Esophagus muscularis mucosa (tissue), 4 donors: ENCODE data around the gene CCDC137. TPM values are rescaled to one million over a fixed set of nuclear protein-coding genes. Genes with fewer than 3 reads are reported as not detected.

Experiments used
- DNase-seq: peaks from one replicate; pipeline ENCODE4 v3.0.0-alpha.2; 2017; ENCODE audit errors: extremely low spot score
- H3K27ac ChIP-seq, 4 donors: fragments of 200-600 bp; sonication (generic); replicated peaks in 1 of 4; 1 replicate in 3 of 4; 2 replicates in 1 of 4; pipeline ENCODE4 v1.5.1; 2016 to 2019; ENCODE audit warnings: mild to moderate bottlenecking in 1 of 4
- H3K27me3 ChIP-seq, 4 donors: fragments of 200-600 bp; sonication (generic); one replicate each; pipeline versions ENCODE4 v1.5.1 to v1.6.0; 2016 to 2019
- H3K36me3 ChIP-seq, 4 donors: fragments of 200-600 bp; sonication (generic); one replicate each; pipeline ENCODE4 v1.5.1; 2016 to 2019
- H3K4me1 ChIP-seq, 4 donors: fragments of 200-600 bp; sonication (generic); one replicate each; pipeline ENCODE4 v1.5.1; 2016 to 2019
- H3K4me3 ChIP-seq, 4 donors: fragments of 200-600 bp; sonication (generic); 1 replicate in 2 of 4; 2 replicates in 2 of 4; pipeline ENCODE4 v1.5.1; 2016 to 2019; ENCODE audit warnings: mild to moderate bottlenecking in 4 of 4, moderate library complexity in 1 of 4
- H3K9me3 ChIP-seq, 4 donors: fragments of 200-600 bp; sonication (generic); 1 replicate in 3 of 4; 2 replicates in 1 of 4; pipeline ENCODE4 v1.5.1; 2016 to 2019
- EP300 ChIP-seq: sonication (generic); formaldehyde crosslinking; IDR thresholded peaks from one replicate; pipeline ENCODE4 v1.6.1; 2017; ENCODE audit warnings: antibody characterized with exemption
- POLR2A ChIP-seq: fragments of 450-650 bp; IDR thresholded peaks from one replicate; pipeline ENCODE4 v1.6.1; 2017; ENCODE audit warnings: antibody characterized with exemption, moderate library complexity, mild to moderate bottlenecking, low read depth
- POLR2AphosphoS5 ChIP-seq, 2 donors: sonication (generic); formaldehyde crosslinking; IDR thresholded peaks; one replicate each; pipeline ENCODE4 v1.6.1; 2017; ENCODE audit warnings: antibody characterized with exemption in 2 of 2
- WGBS: methylation state at CpG from one replicate; pipeline ENCODE4 v1.1.5; 2018; 5-methylcytosine and 5-hydroxymethylcytosine counted together
- intact Hi-C: fragments of 100-400 bp; cut with DNase I; formaldehyde crosslinking; loops from one replicate; pipeline ENCODE4 v1.15.1; 2023
- small RNA-seq, 3 donors: library from RNA; depleted of rRNA; stranded (forward); fragments of <200 nt; gene quantifications; one replicate each; pipeline ENCODE3, GENCODE V24; 2016
- total RNA-seq, 4 donors: library from RNA; depleted of rRNA; stranded (reverse); fragments of >200 nt; gene quantifications; one replicate each; pipeline versions ENCODE4 v1.1.0 to v1.2.1, GENCODE V29; 2016
- TF ChIP-seq, protein P1 (sequence below), 3 experiments: fragments of 200-600 bp in 2 of 3; fragments of 450-650 bp in 1 of 3; sonication (generic) in 2 of 3; IDR thresholded peaks; one replicate each; pipeline ENCODE4 v1.5.1; 2017 to 2019; ENCODE audit warnings: antibody characterized with exemption in 3 of 3, mild to moderate bottlenecking in 2 of 3, moderate library complexity in 1 of 3

The CCDC137 gene
- total RNA-seq, 4 donors from 2014 or later, result 8.9 to 14.1 (median 12.6) TPM

GRCh38 chr17:81720267-81721071 is 53.9 kb downstream of the CCDC137 start:
- Histone ChIP-seq H3K4me3 (no peak overlapping the region), H3K36me3 (peaks cover 0 to 37% (median 5%) of the 10 kb centered on the region in 4 donors), H3K27ac (no peak overlapping the region), H3K27me3 (peaks cover 0 to 20% (median 1%) of the 10 kb centered on the region in 4 donors), H3K9me3 (no peaks in the 10 kb centered on the region), H3K4me1 (peaks cover 7 to 17% (median 13%) of the 10 kb centered on the region in 4 donors)
- intact Hi-C loops, result no loop called here
- TF ChIP-seq, protein P1, sequence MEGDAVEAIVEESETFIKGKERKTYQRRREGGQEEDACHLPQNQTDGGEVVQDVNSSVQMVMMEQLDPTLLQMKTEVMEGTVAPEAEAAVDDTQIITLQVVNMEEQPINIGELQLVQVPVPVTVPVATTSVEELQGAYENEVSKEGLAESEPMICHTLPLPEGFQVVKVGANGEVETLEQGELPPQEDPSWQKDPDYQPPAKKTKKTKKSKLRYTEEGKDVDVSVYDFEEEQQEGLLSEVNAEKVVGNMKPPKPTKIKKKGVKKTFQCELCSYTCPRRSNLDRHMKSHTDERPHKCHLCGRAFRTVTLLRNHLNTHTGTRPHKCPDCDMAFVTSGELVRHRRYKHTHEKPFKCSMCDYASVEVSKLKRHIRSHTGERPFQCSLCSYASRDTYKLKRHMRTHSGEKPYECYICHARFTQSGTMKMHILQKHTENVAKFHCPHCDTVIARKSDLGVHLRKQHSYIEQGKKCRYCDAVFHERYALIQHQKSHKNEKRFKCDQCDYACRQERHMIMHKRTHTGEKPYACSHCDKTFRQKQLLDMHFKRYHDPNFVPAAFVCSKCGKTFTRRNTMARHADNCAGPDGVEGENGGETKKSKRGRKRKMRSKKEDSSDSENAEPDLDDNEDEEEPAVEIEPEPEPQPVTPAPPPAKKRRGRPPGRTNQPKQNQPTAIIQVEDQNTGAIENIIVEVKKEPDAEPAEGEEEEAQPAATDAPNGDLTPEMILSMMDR (IDR thresholded peaks at IDR 0.05), result no peak
- no peak for TF ChIP-seq EP300
- DNase-seq, result no peak
- 80% methylated on average over 29 of the region's 33 CpGs for WGBS

DNA sequence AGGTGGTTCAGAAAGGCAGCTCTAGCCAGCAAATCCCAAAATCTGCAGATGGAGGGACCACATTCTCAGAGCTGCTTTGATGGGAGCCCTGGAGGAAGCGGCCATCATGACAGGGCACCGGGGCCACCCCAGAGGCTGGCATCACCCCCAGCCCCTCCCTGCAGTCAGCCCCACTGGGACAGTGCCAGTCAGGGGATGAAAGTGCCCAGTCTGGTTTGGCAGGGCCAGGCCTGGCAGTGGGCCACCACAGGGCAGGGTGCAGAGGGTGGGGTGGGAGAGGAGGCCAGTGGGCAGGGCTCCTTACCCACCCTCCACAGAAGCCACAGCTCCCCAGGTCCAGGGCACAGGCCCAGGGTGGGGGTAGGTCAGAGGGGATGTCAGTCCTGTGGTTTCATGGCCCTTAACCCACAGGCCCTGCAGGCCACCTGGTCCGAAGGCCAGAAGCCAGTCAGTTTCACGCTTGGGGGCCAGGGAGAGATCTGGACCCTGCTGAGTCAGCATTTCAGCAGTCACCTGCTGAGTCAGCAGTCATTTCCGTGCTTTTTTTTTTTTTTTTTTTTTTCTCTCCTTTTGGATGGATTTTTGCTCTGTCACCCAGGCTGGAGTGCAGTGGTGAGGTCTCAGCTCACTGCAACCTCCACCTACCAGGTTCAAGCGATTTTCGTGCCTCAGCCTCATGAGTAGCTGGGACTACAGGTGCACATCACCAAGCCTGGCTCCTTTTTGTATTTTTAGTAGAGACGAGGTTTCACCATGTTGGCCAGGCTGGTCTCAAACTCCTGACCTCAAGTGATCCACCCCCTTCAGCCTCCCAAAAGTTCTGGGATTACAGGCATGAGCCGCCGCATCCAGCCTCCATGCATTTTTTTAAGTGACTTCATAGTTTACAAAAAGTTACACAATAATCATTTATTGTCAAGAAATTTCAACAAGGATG is 55.9 kb downstream of the CCDC137 start:
- WGBS, result 49% methylated on average over 10 of the region's 10 CpGs
- Histone ChIP-seq H3K36me3 (peaks cover 0 to 27% (median 3%) of the 10 kb centered on the region in 4 donors), H3K4me1 (peaks cover 7 to 17% (median 13%) of the 10 kb centered on the region in 4 donors), H3K27ac (no peak overlapping the region), H3K4me3 (no peak overlapping the region), H3K9me3 (no peaks in the 10 kb centered on the region), H3K27me3 (peaks cover 0 to 39% (median 1%) of the 10 kb centered on the region in 4 donors)
- no peak for TF ChIP-seq EP300
- no peak for TF ChIP-seq POLR2A
- TF ChIP-seq POLR2AphosphoS5 (IDR thresholded peaks at IDR 0.05), result no peak
- TF ChIP-seq, protein P1 (IDR thresholded peaks at IDR 0.05), result no peak
- no peak for DNase-seq
- intact Hi-C loops, result no loop called here

Small RNA genes within 50 kb of the gene (small RNA-seq; reads per million reads assigned to genes)
- 0 to 0.84 (median 0.17) reads per million in 3 donors for gene MIR6786

Other genes with a start within 250 kb of the CCDC137 start
- gene ACTG1, start 153.9 kb upstream of the CCDC137 start, total RNA-seq, result 1,000 to 10,000 TPM in 3 of 4 donors, 100 to 1,000 TPM in 1; 972 to 1,850 (median 1,126) TPM
- gene FSCN2, start 138.4 kb upstream of the CCDC137 start, total RNA-seq, result 1 to 10 TPM; 1.2 to 2.4 (median 1.7) TPM
- gene FAAP100, start 114.4 kb upstream of the CCDC137 start, total RNA-seq, result 10 to 100 TPM; 13.7 to 33.3 (median 18.6) TPM
- 10 to 100 TPM; 58.1 to 86.6 (median 65.7) TPM for gene NPLOC4, start 29.6 kb upstream of the CCDC137 start, total RNA-seq
- under 1 TPM in 2 of 4 donors, not detected in 2; 0.32 to 0.92 TPM for gene TSPAN10, start 29.5 kb upstream of the CCDC137 start, total RNA-seq
- under 1 TPM in 1 of 4 donors, not detected in 3; 0.98 TPM for gene PDE6G, start 10.2 kb upstream of the CCDC137 start, total RNA-seq
- gene OXLD1, start 132 bp upstream of the CCDC137 start, total RNA-seq, result 10 to 100 TPM; 24.5 to 40.5 (median 31.1) TPM
- gene ARL16, start 17.1 kb downstream of the CCDC137 start, total RNA-seq, result 10 to 100 TPM; 23.7 to 38.3 (median 27.3) TPM
- gene HGS, start 17.3 kb downstream of the CCDC137 start, total RNA-seq, result 10 to 100 TPM; 47.8 to 99.1 (median 65.5) TPM
- 10 to 100 TPM; 24.5 to 47.9 (median 39.2) TPM for gene MRPL12, start 36.6 kb downstream of the CCDC137 start, total RNA-seq
- 1 to 10 TPM; 2.1 to 5.5 (median 4.8) TPM for gene SLC25A10, start 45.5 kb downstream of the CCDC137 start, total RNA-seq
- gene GCGR, start 137.4 kb downstream of the CCDC137 start, total RNA-seq, result under 1 TPM in 2 of 4 donors, not detected in 2; 0.17 to 0.40 TPM
- gene MCRIP1, start 166.6 kb downstream of the CCDC137 start, total RNA-seq, result 100 to 1,000 TPM in 3 of 4 donors, 10 to 100 TPM in 1; 83.5 to 146 (median 114) TPM
- gene PPP1R27, start 168.3 kb downstream of the CCDC137 start, total RNA-seq, result not detected
- gene P4HB, start 193.8 kb downstream of the CCDC137 start, total RNA-seq, result 100 to 1,000 TPM; 269 to 334 (median 313) TPM
- gene ARHGDIA, start 204.6 kb downstream of the CCDC137 start, total RNA-seq, result 100 to 1,000 TPM; 115 to 229 (median 202) TPM
- 10 to 100 TPM; 44.0 to 67.7 (median 56.5) TPM for gene ALYREF, start 224.8 kb downstream of the CCDC137 start, total RNA-seq
- 100 to 1,000 TPM; 131 to 139 (median 135) TPM for gene ANAPC11, start 225.0 kb downstream of the CCDC137 start, total RNA-seq
- 1 to 10 TPM in 1 of 4 donors, under 1 TPM in 1, not detected in 2; 0.78 to 1.8 TPM for gene NPB, start 235.5 kb downstream of the CCDC137 start, total RNA-seq
- gene PCYT2, start 244.7 kb downstream of the CCDC137 start, total RNA-seq, result 10 to 100 TPM; 27.4 to 38.7 (median 33.3) TPM